GM18907 (cell line): Measurements from ENCODE around the gene ACOT12.

ENCODE experiments used
- ATAC-seq: cut with Tn5 transposase; IDR thresholded peaks from one replicate; pipeline ENCODE4 v1.9.1; 2021; ENCODE audit warnings: mild to moderate bottlenecking, moderate library complexity; ENCODE audit not compliant: unreplicated experiment

Gene ACOT12

DNA sequence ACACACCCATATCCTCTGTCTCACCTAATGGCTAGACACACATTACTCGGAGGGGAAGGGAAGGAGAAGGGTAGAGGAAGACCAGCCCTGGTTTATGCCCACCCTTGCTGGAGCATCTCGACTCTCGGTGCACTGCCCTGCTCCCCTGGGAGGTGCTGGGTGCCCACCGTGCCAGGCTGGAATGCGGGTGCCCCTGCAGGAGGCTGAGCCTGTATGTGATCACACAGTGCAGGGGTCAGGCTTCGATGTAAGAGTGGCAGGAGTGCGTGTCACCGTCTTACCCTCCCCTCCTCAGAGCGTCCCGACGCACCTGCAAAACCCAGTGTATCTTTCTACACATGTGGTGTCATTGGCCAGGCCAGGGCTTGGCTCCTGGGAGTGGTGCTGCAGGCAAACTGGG, 7.3 kb upstream of the ACOT12 start:
- no peak for ATAC-seq

GRCh38 chr5:81400375-81400774, 6.4 kb upstream of the ACOT12 start:
- no peak for ATAC-seq

DNA sequence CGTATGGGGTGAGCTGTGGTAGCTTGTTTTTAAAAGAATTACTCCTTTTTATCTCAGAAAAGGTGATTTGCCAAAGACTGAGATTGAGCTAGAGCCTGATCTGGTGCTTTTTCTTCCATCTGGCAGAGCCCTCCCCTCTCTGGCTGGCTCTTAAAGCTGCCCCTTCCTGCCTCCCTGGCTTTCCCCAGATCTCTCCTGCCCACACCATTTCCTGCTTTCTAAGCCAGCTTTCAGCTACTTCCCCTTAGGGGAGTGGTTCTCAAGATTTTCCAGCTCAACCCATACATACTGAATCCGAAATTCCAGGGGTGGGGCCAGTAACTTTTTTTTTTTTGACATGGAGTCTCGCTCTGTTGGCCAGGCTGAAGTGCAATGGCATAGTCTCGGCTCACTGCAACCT, 4.8 kb upstream of the ACOT12 start:
- no peak for ATAC-seq

- no peak for ATAC-seq
These were observed 3.2 kb upstream of the ACOT12 start for GRCh38 chr5:81397176-81397575.

- ATAC-seq: no peak
These were observed 1.3 kb upstream of the ACOT12 start for GRCh38 chr5:81395262-81395661.

- no peak for ATAC-seq
These were observed 528 bp downstream of the ACOT12 start for GRCh38 chr5:81393430-81393782.

GRCh38 chr5:81389025-81389424, 4.9 kb downstream of the ACOT12 start:
- ATAC-seq: no peak

- no peak for ATAC-seq
These were observed 5.8 kb downstream of the ACOT12 start for GRCh38 chr5:81388169-81388568.

DNA sequence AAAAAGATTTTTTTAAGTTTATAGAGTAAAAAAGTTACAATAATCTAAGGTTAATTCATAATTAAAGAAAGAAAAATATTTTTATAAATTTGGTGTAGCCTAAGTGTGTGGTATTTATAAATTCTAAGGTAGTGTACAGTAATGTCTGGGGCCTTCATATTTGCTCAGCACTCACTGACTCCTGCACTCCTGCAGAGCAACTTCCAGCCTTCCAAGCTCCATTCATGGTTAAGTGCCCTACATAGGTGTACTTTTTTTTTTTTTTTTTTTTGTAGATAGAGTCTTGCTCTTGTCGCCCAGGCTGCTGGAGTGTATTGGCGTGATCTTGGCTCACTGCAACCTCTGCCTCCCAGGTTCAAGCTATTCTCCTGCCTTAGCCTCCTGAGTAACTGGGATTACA, 10.1 kb downstream of the ACOT12 start:
- ATAC-seq: no peak

- no peak for ATAC-seq
These were observed 22.5 kb downstream of the ACOT12 start for GRCh38 chr5:81371354-81371876.

GRCh38 chr5:81370912-81371311, 23.0 kb downstream of the ACOT12 start:
- ATAC-seq: no peak

GRCh38 chr5:81365541-81365940, 28.4 kb downstream of the ACOT12 start:
- no peak for ATAC-seq

DNA sequence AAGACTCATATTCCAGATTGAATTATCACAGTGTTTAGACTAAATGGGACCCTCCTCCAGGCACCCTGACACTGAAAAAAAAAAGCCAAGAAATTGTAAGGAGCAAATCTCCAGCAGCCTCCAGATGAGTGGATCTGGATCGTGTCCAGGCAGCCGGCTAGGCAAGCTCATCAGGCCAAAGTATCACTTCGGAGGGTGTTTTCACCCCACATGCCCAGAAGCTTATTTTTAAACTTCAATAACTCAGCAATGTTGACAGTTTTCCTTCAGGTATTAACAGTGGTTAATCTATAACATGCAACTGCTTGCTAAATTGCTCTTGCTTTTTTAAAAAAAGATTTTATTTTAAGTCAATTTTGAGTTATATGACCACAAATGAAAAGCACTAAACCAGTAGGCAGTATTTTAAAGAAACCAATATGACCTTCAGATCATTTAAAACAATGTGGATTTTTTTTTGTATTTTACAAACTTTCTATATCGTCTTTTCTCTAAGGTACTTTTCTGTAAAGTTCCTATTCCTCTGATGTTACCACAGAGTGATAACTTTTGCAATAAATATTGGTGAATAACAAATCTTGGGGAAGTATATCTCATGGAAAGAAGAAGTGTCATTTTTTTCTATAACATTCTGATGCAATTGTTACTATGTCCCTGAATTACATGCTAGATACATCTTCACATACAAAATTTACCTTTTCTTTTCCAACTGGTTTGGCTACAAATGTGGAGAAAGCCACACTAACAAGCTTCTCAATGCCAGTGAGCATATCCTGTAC, 30.7 kb downstream of the ACOT12 start:
- ATAC-seq: no peak

DNA sequence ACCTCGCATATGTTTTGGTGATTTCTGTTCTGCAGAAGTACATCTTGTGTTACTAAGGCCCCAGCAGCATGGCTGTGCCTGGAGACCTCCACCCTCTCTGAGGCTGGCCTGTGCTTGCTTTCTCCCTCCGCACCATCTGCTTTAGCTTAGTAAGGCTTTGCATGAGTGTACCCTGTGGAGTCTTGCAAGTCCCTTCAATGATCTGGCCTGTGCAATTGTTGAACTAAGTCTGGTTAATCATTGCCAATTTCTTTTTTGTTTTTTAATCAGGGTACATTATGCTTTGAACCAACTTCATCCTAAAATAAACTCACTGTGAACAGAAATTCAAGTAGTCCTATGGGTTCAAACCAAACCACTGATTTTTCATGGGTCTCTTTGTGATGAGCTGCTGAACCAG, 32.3 kb downstream of the ACOT12 start:
- no peak for ATAC-seq

- no peak for ATAC-seq
These were observed 33.3 kb downstream of the ACOT12 start for GRCh38 chr5:81360640-81361039.

DNA sequence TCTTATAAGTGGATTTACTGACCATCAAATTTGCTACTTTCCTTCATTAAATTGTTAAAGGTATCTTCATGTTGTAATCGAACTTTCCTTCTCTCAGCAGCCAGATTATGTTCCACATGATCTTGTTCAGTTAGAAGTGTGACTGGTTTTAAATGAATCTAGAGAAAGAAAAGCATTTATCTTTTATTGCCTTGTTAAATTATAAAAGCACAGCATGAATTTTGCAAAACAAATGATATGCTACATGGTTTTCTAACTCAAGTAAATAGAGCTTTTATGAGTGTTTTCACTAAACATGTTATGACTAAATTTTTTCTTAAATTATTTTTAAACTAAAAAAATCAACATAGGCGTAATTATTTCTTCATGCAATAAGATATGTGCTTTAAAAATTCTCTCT, 34.1 kb downstream of the ACOT12 start:
- no peak for ATAC-seq

DNA sequence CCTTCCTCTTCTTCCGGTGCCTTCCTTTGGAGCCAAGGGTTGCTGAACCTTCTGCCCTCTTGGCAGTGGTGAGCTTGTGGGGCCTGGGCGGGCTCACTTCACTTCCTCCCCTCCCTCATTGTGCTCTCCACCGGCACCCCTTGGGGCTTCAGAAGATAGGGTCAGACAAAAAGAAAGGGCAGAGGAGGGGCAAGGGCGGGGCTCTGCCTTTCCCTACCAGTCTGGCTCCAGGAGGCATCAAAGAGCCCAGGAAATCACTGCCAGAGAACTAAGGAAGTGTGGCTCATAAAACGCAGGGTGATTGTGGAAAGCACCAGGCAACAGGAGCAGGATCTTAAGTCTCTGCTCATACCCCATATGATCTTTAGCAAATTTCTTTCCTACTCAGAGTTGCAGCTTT, 34.8 kb downstream of the ACOT12 start:
- ATAC-seq: no peak

DNA sequence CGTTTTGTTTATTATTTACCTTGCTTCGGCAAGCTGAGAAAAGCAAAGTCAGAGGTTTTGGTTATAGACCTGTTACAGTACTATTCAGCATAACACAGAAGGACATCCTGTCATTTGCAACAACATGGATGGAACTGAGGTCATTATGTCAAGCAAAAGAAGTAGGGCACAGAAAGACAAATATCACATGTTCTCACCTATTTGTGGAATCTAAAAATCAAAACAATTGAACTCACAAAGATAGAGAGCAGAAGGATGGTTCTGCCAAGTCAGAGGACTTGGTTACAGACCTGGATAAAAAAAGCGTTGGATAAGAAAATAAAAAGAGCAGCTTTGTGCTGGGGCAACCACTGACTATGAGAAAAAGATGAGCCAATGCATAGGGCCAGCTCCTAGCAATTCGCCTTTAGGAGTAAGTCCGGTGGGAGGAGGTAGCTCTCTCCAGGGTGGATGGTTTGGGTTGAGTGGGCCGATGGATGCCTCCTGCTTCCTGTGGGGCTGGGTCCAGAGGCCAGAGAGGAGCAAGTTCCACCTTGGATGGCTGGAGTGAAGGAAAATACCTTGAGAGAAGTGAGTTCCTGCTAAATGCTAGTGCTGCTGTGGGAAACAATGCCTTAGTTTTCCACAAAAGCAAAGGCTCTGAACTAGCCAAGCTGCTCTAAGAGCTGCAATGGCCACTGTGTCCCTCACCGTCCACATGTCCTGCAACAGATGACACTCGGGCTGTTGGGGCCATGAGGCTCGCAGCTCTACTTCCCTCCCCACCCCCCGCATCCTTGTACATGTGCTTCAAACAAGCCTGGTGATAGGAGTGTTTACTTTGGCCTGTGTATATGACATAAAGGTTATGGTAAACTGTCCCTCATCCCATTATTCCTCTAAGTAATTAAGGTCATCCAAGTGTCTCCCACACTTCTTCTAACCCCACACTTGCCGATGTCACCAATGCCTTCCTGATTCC, 38.4 kb downstream of the ACOT12 start:
- no peak for ATAC-seq

DNA sequence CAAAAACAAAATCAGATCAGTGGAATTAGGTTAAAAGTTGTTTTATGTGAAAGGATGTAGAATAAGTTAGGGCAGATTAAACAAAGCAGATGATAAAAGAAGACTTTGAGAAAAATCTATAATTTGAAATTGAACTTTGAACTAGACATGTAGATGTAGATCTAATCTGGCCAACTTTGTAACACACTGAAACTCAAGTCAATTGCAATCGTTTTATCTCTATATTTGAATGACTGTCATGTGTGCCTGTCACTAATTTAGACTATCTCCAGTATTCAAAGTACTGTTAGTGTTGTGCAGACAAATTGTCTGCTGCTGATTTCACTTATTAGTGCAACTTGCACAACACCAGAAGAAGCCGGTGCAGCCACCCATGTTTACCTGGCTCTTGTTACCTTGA, 39.8 kb downstream of the ACOT12 start:
- ATAC-seq: no peak

- ATAC-seq: no peak
These were observed 40.7 kb downstream of the ACOT12 start for GRCh38 chr5:81353189-81353588.

DNA sequence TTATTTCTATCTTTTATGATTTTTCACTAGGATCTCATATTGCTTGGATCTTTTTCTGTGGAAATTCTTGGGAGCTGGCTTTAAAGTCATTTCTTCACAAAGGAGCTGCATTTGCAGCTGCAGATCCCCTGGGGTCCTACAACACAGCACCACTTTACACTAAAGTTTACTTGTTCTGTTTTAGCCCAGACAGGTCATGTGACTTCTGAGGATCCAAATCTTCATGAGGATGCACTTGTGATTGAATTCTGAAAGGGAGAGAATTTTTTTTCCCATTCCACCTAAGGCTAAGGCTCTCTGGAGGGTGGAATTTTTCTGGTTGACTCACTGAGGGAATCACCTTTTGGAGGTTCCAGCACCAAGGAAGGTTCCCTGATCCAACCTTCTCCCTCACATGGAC, 43.4 kb downstream of the ACOT12 start:
- ATAC-seq: no peak

- ATAC-seq: no peak
These were observed 44.8 kb downstream of the ACOT12 start for GRCh38 chr5:81349161-81349560.
